Kidney glomerular epithelial cell (primary cell): ENCODE measurements around the gene AAK1.

ENCODE experiments used
- DNase-seq: peaks from one replicate; lab custom pipeline; 2025; lab: John Stamatoyannopoulos, UW

The AAK1 gene

GRCh38 chr2:69538872-69539548 lies 104.5 kb downstream of the AAK1 start:
- no peak for DNase-seq

GRCh38 chr2:69538249-69538648 lies 105.3 kb downstream of the AAK1 start:
- DNase-seq: no peak

GRCh38 chr2:69535817-69536241 lies 107.7 kb downstream of the AAK1 start:
- DNase-seq: no peak

GRCh38 chr2:69531186-69531585 lies 112.4 kb downstream of the AAK1 start:
- no peak for DNase-seq

- no peak for DNase-seq
These were observed 114.1 kb downstream of the AAK1 start for GRCh38 chr2:69529480-69529879.

GRCh38 chr2:69525261-69525660 lies 118.3 kb downstream of the AAK1 start:
- DNase-seq: no peak

- DNase-seq: no peak
These were observed 118.7 kb downstream of the AAK1 start for GRCh38 chr2:69524799-69525198.

- DNase-seq: no peak
These were observed 121.8 kb downstream of the AAK1 start for GRCh38 chr2:69521747-69522146.

- DNase-seq: no peak
These were observed 124.7 kb downstream of the AAK1 start for GRCh38 chr2:69518841-69519240.

- DNase-seq: no peak
These were observed 126.1 kb downstream of the AAK1 start for GRCh38 chr2:69517410-69517809.

- DNase-seq: no peak
These were observed 128.7 kb downstream of the AAK1 start for GRCh38 chr2:69514819-69515218.

GRCh38 chr2:69514406-69514805 lies 129.1 kb downstream of the AAK1 start:
- DNase-seq: no peak

GRCh38 chr2:69512446-69512845 lies 131.1 kb downstream of the AAK1 start:
- DNase-seq: no peak

GRCh38 chr2:69510204-69510603 lies 133.3 kb downstream of the AAK1 start:
- no peak for DNase-seq

GRCh38 chr2:69509750-69510140 lies 133.8 kb downstream of the AAK1 start:
- DNase-seq: no peak

- no peak for DNase-seq
These were observed 134.4 kb downstream of the AAK1 start for GRCh38 chr2:69509011-69509749.

- no peak for DNase-seq
These were observed 137.8 kb downstream of the AAK1 start for GRCh38 chr2:69505710-69506109.

GRCh38 chr2:69501301-69501700 lies 142.2 kb downstream of the AAK1 start:
- no peak for DNase-seq

- no peak for DNase-seq
These were observed 143.6 kb downstream of the AAK1 start for GRCh38 chr2:69499966-69500365.

- DNase-seq: no peak
These were observed 144.3 kb downstream of the AAK1 start for GRCh38 chr2:69499242-69499641.

- no peak for DNase-seq
These were observed 147.7 kb downstream of the AAK1 start for GRCh38 chr2:69495861-69496260.

- DNase-seq: no peak
These were observed 148.5 kb downstream of the AAK1 start for GRCh38 chr2:69495008-69495407.

GRCh38 chr2:69494126-69494525 lies 149.4 kb downstream of the AAK1 start:
- no peak for DNase-seq

GRCh38 chr2:69493268-69493667 lies 150.3 kb downstream of the AAK1 start:
- no peak for DNase-seq
